HUDEP-2 (cell line): ENCODE results near the gene PRKCE.
A peak's percentile ranks its signal among the peaks of the same experiment; 100 is the strongest.

Experiments
- DNase-seq, 76 experiments: peaks; one replicate each; lab custom pipeline; 2025; ENCODE audit not compliant: unreplicated experiment in 76 of 76; lab: John Stamatoyannopoulos, UW

PRKCE gene

DNA sequence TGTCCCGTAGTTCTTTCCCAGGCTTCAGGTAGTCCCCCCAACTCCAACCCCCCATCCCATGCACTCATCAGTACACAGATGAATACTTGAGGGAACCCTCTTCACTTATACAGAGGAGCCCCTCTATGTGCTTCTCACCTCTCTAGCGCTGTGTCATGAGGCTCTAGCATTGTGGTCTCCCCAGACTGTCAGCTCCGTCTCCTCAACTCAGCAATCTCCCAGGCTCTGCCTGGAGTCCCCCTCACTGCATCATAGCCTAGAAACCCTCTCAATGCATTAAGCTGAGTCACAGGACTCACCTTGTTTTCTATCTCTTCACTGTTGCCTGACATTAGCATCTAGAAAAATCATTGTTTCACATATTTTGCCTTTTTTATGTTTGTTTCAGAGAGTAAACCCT, 20.2 kb upstream of the PRKCE start:
- DNase-seq, result no peak

DNA sequence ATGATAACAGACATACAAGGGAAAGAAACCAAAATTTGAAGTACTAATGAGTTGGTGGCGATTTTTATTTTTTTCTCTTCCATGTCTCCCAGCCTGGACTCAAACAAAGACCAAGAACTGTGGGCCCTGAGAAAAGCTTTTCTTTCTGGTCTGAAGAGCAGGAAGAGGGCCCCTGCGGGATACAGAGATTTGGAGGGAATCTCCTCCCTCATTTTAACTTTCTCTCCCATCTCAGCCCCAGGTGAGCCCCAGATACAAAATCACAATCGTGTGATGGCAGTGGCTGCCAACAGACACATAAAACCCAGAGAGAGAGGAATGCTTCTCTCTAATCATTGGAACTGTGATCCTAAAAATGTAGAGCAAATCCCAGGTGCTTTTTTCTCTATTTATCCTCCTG, 19.5 kb upstream of the PRKCE start:
- no peak for DNase-seq

DNA sequence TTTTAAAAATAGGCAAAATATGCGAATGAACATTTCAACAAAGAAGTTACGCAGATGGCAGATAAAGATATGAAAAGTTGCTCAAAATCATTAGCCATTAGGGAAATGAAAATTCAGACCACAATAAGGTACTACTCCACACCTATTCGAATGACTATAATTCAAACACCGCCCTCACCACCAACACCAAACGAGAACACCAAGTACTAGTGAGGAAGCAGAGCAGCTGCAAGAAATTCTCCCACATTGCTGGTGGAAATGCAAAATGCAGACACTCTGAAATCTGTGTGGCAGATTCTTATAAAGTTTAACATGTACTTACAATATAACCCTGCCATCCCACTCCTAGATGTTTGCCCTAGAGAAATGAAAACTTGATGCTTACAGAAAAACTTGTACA, 17.3 kb upstream of the PRKCE start:
- DNase-seq, result no peak

DNA sequence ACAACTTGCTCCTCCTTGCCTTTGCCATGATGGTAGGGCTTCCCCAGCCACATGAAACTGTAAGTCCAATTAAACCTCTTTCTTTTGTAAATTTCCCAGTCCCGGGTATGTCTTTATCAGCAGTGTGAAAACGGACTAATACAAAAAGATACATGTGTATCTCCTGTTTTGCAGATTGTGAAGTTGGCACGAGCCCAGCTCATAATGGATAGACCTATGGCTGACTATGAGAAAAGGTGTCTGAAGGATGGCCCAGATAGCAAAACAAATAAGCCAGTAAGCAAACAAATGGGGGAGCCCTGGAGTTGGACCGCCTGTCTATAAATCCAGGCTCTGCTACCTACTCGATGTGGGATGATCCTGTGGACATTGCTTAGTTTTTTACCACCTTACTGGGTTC, 15.5 kb upstream of the PRKCE start:
- DNase-seq, result no peak

DNA sequence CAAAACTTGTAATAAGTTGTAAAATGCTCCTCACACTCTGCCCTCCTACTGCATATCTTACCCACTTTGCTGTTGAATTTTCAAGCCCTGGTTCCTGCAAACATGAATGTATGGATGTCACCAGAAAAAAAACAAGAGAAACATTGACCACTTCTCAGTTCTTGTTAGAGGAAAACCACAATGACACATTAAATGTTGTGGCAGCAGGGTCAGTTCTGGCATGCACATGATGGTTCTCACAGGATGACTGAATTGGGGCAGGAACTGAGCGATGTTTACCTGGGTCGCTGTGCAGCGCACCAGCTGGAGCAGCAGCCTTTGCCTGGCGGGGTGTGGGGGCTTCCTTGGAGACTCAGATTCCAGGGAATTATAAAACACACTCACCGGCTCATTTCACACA, 14.0 kb upstream of the PRKCE start:
- no peak for DNase-seq

DNA sequence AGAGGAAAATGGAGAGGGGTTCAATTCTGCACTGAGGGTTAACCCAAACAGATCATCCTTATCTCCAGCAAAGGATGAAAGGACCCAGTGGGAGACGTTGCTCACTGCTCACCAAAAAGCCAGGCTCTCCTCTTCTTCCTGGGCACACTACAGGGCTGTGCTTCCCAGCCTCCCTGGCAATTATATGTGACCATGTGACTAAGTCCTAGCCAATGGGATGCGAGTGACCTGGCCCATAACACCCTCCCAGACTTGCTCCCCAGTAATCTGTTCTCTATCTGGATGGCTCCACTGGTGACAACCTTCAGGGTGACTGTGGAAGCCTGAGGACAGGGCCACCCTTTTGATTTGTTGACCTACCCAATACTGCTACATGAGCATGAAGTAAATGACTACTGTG, 10.9 kb upstream of the PRKCE start:
- no peak for DNase-seq

DNA sequence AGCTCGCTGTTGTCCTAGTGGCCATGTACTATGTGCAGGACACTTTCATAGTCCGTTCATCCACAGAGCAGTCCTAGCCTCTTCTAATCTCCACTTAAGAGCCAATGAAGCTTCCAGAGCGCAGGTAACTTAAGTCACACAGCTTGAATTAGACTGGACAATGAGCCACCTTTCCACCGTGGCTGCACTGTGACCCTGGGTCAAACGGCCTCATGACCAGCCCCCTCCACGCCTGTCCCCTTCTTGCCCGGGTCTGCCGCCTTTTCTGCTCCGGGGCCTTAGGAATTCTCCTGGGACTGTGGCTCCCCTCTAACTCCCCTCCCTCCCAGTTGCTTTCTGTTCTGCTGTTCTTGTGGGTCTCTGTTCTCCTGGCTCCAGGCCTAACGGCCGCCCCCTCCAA, 8.4 kb upstream of the PRKCE start:
- no peak for DNase-seq

DNA sequence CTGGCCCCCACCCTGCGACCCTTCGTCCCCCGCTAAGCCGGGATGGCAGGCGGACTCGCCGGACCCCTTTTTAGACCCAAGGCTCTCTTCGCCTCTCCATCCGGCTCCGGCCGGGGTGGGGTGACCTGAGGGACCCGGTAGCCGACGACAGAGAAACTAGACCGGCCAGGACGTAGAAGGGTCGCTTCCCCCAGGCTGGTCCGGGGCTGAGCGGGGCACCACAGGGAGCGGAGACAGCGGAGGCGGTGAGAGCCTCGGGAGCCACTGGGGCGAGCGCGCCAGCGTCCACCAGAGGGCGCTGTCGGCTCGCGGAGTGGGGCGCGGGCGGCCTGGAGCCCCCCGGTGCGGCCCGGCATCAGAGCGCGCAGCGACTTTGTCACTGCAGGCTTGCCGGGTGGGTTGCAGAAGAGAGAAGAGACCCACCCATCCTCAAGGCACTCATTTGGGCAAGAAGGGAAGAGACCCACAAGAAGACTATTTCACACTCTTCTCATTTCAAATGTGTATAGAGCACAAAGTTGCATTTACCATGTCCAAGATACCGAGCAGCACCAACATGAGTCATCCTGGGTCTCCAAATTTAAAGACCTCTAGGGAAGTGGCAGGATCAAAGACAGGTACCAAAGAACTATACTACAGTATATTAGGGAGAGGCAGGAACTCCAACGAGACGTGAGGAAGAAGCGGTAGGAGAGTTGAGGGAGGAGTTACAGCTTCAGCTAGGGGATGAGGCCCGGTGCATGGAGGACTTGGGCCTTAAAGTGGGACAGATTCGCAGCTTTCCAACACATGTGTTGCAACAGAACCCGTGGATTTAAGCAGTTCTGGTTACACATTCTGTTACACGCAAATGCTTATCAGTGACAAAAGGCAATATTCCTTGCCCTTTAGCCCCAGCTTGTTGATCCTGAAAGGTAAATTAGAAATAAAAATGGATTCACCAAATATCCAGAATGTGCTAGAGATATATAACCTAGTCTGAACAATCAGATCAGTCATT, 7.6 kb upstream of the PRKCE start:
- peak in 44 of 76 experiments; percentile 2 to 64 (median 30) for DNase-seq

DNA sequence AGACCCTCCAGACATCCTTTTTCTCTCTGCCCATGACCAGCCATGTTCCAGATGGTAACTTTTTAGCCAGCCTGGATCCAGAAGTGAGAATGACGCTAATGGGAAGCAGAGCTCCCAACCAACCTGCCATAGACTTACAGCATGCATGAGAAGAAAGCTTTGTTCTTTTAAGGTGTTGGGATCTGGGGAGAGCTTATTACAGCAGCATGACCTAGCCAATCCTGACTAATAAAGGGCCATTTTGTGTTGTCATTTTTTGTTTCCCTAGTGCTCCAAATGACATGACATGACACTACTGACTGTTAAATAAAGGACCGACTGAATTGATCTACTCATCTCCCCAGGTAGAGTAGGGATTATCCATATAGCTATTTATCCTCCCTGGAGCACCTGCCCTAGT, 5.2 kb upstream of the PRKCE start:
- no peak for DNase-seq

DNA sequence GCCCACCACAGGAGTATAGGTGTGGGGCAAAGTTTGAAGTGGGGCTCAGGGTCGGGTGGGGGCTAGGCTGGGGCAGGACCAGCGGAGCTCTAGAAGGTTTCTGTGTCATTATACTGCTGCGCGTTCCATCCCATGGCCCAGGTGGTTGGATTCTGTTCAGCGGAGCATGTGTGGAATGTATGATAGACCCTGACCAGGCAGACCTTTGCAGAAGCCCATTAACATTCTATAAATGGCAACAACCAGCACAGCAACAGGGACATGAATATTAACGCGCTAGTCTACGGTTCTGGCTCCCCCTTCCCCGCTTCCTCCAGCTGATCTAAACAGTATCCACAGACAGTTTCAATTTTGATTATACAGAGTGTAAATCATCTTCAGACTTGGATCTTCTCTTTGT, 4.1 kb upstream of the PRKCE start:
- no peak for DNase-seq

DNA sequence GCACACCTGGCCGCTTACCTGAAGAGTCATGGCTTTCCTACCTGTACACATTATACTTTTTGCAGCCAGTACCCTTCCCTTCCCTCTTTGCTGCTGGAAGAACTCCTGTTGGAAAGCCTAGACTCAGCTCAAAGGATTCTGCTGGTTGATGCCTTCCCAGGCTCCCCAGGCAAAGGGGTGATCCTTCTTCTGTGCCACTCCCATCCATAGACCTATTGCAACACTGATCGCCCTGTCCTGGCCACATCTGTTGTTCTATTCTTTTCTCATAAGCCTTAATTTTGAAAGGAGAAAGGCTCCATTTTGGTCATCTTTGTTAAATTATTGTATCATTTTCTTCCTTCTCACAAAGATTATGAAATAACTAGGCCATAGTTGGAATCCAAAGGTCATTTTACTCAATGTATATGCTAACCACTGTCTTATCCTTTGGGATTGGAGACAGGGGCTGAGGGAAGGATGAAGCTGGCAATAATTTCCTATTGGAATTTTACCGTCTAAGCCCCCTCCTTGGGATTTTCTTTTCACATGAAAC, 3.4 kb upstream of the PRKCE start:
- DNase-seq, result no peak

DNA sequence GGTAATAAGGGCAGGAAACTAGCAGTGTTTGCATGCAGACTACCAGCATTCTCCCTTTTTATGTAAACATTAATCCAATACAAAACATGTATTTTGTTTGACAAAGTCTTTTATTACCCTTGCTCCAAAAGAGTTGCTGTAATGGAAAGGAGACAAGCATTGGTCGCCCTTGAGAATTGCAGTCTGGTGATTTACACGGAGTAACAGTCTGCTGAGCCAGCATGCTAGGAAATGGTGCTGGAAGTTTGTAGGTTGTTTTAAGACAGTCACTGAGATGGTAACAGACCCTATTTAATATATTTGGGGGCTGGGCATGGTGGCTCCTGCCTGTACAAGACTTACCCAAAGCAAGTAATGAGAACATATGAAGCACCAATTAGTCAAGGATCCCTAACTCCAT, 2.8 kb upstream of the PRKCE start:
- no peak for DNase-seq

DNA sequence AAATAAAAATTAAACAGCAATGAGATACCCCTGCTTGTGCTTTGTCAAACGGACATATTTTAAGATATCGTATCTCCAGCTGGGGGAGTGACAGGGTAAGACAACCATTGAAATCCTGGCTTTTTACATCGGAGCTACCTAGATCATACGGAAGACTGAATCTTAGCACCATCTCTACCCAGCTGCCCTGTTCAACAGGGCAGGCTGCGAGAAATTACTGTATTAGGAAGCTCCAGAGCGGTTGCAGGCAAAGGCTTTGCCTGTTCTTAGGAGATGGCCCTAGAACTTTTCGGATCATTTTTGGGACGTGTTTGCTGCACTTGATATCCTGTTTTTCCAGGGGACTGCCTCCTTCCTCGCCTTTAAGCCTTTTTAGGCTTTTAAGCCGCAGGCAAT, 2.0 kb upstream of the PRKCE start:
- DNase-seq, result no peak

DNA sequence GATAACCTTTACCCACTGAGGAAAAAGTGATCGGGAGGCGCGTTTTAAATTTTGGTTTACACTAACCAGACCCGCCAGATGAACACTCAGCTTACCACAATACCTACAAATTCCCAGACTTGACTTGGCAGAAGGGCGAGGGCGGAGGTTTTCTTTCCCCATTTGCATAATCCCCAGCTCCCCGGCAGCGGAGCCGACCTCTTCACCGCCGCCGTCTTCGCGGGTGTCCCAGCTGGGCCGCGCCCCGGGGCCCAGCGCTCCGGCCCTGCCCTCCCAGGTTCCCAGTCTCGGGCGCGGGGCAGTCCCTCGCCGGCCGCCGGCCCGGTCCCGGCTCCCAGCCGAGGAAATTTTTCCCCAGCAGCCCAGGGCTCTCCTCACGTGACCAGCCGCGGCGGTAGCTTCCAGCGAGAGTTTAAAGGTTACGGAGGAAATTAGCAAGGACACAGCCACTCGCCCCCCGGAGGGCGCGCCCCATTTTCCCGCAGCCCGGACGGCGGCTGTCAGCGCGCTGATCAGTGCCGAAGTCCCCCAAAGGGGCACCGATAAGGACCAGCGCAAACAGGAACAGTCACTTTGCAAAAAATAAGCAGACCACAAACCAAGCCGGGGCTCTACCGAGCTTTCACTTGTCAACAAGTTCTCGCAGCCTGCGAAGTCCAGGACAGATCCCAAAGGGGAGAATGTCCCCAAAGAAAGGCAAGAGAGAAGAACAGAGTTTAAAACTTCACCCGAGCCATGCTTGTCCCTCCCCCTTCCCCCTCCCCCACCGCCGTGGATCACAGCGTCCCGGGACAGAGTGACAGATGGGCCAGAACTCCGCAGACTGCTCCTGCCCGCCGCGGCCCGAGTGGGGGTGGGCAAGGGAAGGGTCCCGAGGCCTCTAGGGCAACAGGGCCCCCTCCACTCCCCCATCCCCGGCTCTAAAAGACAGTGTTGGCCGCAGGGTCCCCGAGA, 1.3 kb upstream of the PRKCE start:
- DNase-seq, result peak in 38 of 76 experiments; percentile 2 to 46 (median 24)

DNA sequence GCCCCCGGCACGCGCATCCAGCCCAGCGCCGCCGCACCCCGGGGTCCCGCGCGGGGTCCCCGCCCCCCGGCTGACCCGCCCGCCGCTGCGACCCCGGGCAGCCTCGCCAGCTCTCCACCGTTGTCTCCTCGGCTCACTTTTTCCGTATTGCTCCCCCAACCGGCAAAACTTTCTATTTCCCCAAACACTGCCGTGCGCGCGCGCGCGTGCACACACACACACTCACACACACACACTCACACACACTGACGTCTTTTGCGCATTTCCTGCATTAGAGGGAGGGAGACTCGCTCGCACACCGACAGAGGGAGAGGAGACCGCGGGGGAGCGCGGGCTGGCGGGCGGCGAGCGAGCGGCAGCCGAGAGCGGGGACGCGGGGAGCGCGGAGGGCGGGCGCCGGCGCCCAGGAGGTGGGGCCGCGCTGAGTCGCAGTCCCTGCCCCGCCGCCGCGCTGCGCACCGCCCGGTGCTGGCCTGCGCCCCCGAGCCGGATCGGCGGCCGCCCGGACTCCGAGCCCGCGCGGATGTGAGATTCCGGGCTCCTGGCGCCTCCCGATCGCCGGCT, 542 bp upstream of the PRKCE start:
- peak in 73 of 76 experiments; percentile 23 to 90 (median 73) for DNase-seq

DNA sequence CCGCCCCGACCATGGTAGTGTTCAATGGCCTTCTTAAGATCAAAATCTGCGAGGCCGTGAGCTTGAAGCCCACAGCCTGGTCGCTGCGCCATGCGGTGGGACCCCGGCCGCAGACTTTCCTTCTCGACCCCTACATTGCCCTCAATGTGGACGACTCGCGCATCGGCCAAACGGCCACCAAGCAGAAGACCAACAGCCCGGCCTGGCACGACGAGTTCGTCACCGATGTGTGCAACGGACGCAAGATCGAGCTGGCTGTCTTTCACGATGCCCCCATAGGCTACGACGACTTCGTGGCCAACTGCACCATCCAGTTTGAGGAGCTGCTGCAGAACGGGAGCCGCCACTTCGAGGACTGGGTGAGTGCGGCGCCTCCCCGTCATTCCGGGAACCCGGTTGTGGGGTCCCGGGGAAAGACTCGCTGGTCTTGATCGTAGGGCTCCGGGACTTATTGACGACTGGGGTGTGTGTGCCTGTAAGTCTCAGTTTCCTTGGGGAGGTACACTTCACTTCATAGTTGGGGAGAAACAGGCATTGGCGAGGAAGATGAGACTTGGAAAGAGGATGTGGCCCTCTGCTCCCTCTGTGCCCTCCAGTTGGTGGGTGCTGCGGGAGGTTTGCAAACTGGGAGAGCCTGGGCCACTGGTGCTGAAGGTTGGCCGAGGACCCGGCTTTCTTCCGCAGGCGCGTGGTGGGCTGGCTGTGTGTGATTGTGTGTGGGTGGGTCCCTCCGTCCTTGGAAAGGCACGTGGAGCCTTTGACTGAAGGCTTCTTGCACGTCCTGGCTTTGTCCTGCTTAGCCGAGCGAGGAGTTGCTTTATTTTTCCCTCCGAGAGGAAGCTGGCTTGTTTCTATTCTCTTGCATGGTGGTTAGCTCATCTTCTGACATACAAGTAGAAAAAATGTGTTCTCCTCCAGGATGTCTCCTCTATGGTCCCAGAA, 886 bp downstream of the PRKCE start:
- no peak for DNase-seq

DNA sequence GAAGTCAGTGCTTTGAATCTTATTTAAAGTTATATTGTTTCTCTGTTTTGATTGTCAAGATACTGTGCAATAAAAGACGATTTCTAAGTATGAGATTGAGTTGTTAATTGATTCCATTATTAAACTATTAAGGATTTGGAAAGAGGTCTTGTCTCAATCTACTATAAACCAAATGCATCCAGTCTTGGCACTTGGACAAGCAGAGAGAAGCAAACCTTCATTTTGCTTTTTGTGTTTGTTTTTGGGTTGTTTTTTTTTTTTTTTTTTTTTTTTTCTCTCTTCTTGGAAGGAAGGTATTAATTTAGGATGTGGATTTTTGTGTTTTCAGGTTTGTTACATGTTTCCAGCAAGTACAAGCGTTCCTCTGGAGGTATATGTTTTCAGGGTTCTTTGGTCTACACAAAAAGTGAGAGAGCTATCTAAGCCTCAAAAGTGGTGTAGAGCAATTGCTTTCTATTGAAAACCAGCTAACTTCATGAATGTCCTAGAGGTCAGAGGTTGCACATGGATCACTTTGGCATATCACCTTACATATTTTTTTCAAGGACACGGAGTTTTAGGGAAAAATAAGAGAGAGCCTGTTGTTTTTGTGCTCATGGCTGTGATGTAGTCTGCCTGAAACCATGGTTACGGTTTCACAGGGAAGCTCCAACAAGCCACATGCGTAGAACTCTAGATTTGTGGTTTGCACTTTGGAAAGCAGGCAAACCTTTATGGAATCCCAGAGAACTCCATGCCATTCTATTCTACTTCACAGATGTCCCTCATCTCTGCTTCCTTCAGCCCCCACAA, 1.8 kb downstream of the PRKCE start:
- no peak for DNase-seq

DNA sequence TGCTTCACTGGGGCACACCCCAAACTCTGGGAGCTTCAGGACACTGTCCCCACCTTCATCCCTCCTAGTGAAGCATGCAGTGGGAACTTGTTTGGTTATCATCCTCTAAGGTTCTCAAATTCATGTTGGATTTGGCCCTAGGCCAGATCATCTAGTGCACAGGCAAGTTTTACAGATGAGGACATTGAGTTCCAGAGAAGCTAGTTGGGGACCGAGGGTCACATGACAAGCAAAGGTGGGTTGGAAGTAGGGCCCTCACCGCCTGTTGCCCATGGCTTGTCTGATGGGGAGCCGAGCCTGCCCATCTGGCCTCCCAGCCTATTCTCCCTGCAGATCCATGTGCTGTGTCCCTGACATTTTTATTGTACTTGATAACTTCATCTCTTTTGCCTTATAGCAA, 2.8 kb downstream of the PRKCE start:
- no peak for DNase-seq

DNA sequence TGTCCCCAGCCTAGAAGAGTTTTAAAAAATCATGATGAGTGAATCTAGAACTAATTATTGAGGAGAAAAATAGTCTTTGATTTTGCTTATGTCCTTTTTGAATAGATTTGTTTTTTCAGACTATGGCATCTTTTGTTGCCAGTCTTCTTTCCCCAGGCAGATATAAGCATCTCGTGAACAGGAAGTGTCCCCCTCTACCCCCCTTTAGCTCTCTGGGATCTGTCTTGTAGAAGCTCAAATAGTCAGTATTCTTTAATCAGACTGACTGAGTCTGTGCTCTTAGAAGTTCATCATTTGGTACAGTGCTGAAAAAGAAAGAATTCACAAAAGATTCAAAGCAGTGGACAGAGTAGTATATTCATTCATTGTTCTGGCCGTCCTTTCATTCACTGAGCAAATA, 10.4 kb downstream of the PRKCE start:
- no peak for DNase-seq
